ENCODE results near the gene SEMG2.

DNA sequence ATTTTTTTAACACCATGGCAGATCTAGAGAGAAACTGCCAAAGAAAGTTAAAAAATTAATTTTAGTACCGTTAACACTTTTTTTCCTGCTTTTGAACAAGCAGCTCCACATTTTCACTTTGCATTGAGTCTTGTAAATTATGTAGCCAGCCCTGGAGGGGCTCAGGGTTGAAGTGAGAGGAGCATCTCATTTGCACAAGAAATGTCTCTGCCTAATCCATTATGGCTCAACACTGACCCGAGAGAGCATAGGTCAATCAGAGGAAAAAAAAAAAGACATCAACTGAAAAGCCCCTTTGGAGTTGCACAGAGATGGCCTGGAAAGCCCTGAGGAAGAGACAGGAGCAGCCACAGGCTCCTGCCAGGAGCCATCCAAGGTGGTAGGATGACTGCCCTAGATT is 37.5 kb downstream of the SEMG2 start:
- TF ChIP-seq, protein P1, sequence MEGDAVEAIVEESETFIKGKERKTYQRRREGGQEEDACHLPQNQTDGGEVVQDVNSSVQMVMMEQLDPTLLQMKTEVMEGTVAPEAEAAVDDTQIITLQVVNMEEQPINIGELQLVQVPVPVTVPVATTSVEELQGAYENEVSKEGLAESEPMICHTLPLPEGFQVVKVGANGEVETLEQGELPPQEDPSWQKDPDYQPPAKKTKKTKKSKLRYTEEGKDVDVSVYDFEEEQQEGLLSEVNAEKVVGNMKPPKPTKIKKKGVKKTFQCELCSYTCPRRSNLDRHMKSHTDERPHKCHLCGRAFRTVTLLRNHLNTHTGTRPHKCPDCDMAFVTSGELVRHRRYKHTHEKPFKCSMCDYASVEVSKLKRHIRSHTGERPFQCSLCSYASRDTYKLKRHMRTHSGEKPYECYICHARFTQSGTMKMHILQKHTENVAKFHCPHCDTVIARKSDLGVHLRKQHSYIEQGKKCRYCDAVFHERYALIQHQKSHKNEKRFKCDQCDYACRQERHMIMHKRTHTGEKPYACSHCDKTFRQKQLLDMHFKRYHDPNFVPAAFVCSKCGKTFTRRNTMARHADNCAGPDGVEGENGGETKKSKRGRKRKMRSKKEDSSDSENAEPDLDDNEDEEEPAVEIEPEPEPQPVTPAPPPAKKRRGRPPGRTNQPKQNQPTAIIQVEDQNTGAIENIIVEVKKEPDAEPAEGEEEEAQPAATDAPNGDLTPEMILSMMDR (conservative IDR thresholded peaks at IDR 0.05): no peak
- TF ChIP-seq EZH2 (IDR thresholded peaks at IDR 0.05; ENCODE audit: low read depth): no peak

All from PC-9 (cell line).